GM18858 (cell line): Measurements from ENCODE around the gene CLIP4.
A peak's percentile ranks its signal among the peaks of the same experiment; 100 is the strongest.
"Not testable (repeated sequence)": the region's sequence is repeated elsewhere in the genome, so short reads cannot be mapped to it uniquely, and the experiment has no call there.

Experiments
- ATAC-seq: cut with Tn5 transposase; IDR thresholded peaks from one replicate; pipeline ENCODE4 v1.9.1; 2021; ENCODE audit not compliant: unreplicated experiment

Gene CLIP4

GRCh38 chr2:29097569-29097968 is 17.6 kb upstream of the CLIP4 start:
- no peak for ATAC-seq

- no peak for ATAC-seq
Measured at GRCh38 chr2:29100564-29100963, 14.7 kb upstream of the CLIP4 start.

- no peak for ATAC-seq
Measured at GRCh38 chr2:29104688-29105087, 10.5 kb upstream of the CLIP4 start.

- ATAC-seq = no peak
Measured at GRCh38 chr2:29105375-29105774, 9.8 kb upstream of the CLIP4 start.

- no peak for ATAC-seq
Measured at GRCh38 chr2:29106256-29106655, 9.0 kb upstream of the CLIP4 start.

GRCh38 chr2:29106980-29107388 is 8.2 kb upstream of the CLIP4 start:
- ATAC-seq = no peak

GRCh38 chr2:29107547-29107946 is 7.7 kb upstream of the CLIP4 start:
- not testable (repeated sequence) for ATAC-seq

- ATAC-seq = no peak
Measured at GRCh38 chr2:29108225-29108624, 7.0 kb upstream of the CLIP4 start.

GRCh38 chr2:29109246-29109645 is 6.0 kb upstream of the CLIP4 start:
- ATAC-seq = no peak

GRCh38 chr2:29110916-29111535 is 4.2 kb upstream of the CLIP4 start:
- ATAC-seq = peak; percentile 33

- ATAC-seq = no peak
Measured at GRCh38 chr2:29112379-29112778, 2.8 kb upstream of the CLIP4 start.

GRCh38 chr2:29113027-29113686 is 2.1 kb upstream of the CLIP4 start:
- no peak for ATAC-seq

- no peak for ATAC-seq
Measured at GRCh38 chr2:29113891-29114321, 1.3 kb upstream of the CLIP4 start.

GRCh38 chr2:29114586-29114945 is 649 bp upstream of the CLIP4 start:
- no peak for ATAC-seq

GRCh38 chr2:29115797-29116781 is 874 bp downstream of the CLIP4 start:
- ATAC-seq = no peak

- ATAC-seq = no peak
Measured at GRCh38 chr2:29117636-29118303, 2.6 kb downstream of the CLIP4 start.

- ATAC-seq = no peak
Measured at GRCh38 chr2:29119211-29119610, 4.0 kb downstream of the CLIP4 start.

GRCh38 chr2:29120846-29121245 is 5.6 kb downstream of the CLIP4 start:
- no peak for ATAC-seq

- ATAC-seq = no peak
Measured at GRCh38 chr2:29123617-29124349, 8.6 kb downstream of the CLIP4 start.

- ATAC-seq = no peak
Measured at GRCh38 chr2:29124504-29124903, 9.3 kb downstream of the CLIP4 start.
